ENCODE measurements around the gene USP5. TPM values are rescaled to one million over a fixed set of nuclear protein-coding genes. Genes with fewer than 3 reads are reported as not detected.
"Not testable (repeated sequence)": the region's sequence is repeated elsewhere in the genome, so short reads cannot be mapped to it uniquely, and the experiment has no call there.

USP5 gene
- polyA plus RNA-seq, 1 donor (not counting 4 experiments of a cell fraction or from before 2014, with no cell fraction given) = 58.3 TPM

- FAIRE-seq = no peak
- Histone ChIP-seq H3K4me2 (ENCODE audit: control insufficient read depth, extremely low read depth, insufficient read depth, low read depth, low read length) (no peak overlapping the region), H3K4me1 (ENCODE audit: control insufficient read depth, extremely low read depth, insufficient read depth, low read length) (peaks cover 14% of the 10 kb centered on the region), H3K4me3 (ENCODE audit: control insufficient read depth in 2 of 3, extremely low read depth in 1 of 3, insufficient read depth in 2 of 3, low read depth in 1 of 3, low read length in 3 of 3) (no peak overlapping the region), H3K36me3 (ENCODE audit: control insufficient read depth in 2 of 2, extremely low read depth in 1 of 2, insufficient read depth in 2 of 2, low read length in 2 of 2) (peaks cover 42% of the 10 kb centered on the region in 2 experiments), H3K9me1 (ENCODE audit: control insufficient read depth, extremely low read depth, insufficient read depth, low read length) (no peaks in the 10 kb centered on the region), H3K9me3 (ENCODE audit: control insufficient read depth, low read depth, low read length) (no peaks in the 10 kb centered on the region), H3K9ac (ENCODE audit: control insufficient read depth, extremely low read depth, insufficient read depth, low read length) (no peak overlapping the region), H3K79me2 (ENCODE audit: control insufficient read depth, insufficient read depth, low read length) (peaks cover 14% of the 10 kb centered on the region), H4K20me1 (ENCODE audit: control insufficient read depth, extremely low read depth, insufficient read depth, low read length) (peaks cover 5% of the 10 kb centered on the region), H3K27ac (ENCODE audit: control insufficient read depth, insufficient read depth, low read length) (no peak overlapping the region), H2AFZ (ENCODE audit: control insufficient read depth, low read length) (no peak overlapping the region), H3K27me3 (ENCODE audit: control insufficient read depth, extremely low read depth, insufficient read depth, low read length) (no peaks in the 10 kb centered on the region)
- dilution Hi-C loops (cut with MboI; ENCODE audit: extremely low pct_ligation_motif_present, low sequenced_read_pairs) = no loop called here
- DNase-seq (ENCODE audit: low read depth, low spot score) = no peak
- TF ChIP-seq EZH2 (IDR thresholded peaks at IDR 0.05; ENCODE audit: low read length) (no peak), CTCF (optimal IDR thresholded peaks at IDR 0.05 in 1 of 3, IDR thresholded peaks at IDR 0.05 in 1 of 3, conservative IDR thresholded peaks at IDR 0.05 in 1 of 3; ENCODE audit: extremely low read depth in 1 of 3, insufficient read depth in 2 of 3, low read length in 3 of 3) (no peak)
Measured at GRCh38 chr12:6863586-6864321, 11.8 kb downstream of the USP5 start.

GRCh38 chr12:6865307-6865706 is 13.4 kb downstream of the USP5 start:
- H3K9ac ChIP-seq (ENCODE audit: control insufficient read depth, extremely low read depth, insufficient read depth, low read length); dilution Hi-C loops (cut with MboI; ENCODE audit: extremely low pct_ligation_motif_present, low sequenced_read_pairs); DNase-seq (ENCODE audit: low read depth, low spot score); H3K9me1 ChIP-seq (ENCODE audit: control insufficient read depth, extremely low read depth, insufficient read depth, low read length); H3K27me3 ChIP-seq (ENCODE audit: control insufficient read depth, extremely low read depth, insufficient read depth, low read length); H3K27ac ChIP-seq (ENCODE audit: control insufficient read depth, insufficient read depth, low read length); H2AFZ ChIP-seq (ENCODE audit: control insufficient read depth, low read length); FAIRE-seq; H3K4me3 ChIP-seq (ENCODE audit: control insufficient read depth in 2 of 3, extremely low read depth in 1 of 3, insufficient read depth in 2 of 3, low read depth in 1 of 3, low read length in 3 of 3); H3K4me2 ChIP-seq (ENCODE audit: control insufficient read depth, extremely low read depth, insufficient read depth, low read depth, low read length); H3K9me3 ChIP-seq (ENCODE audit: control insufficient read depth, low read depth, low read length): not testable (repeated sequence)
- peaks cover 44 to 47% of the 10 kb centered on the region in 2 experiments for H3K36me3 ChIP-seq (ENCODE audit: control insufficient read depth in 2 of 2, extremely low read depth in 1 of 2, insufficient read depth in 2 of 2, low read length in 2 of 2)
- H3K4me1 ChIP-seq (ENCODE audit: control insufficient read depth, extremely low read depth, insufficient read depth, low read length) = peaks cover 25% of the 10 kb centered on the region
- peaks cover 20% of the 10 kb centered on the region for H4K20me1 ChIP-seq (ENCODE audit: control insufficient read depth, extremely low read depth, insufficient read depth, low read length)
- peaks cover 29% of the 10 kb centered on the region for H3K79me2 ChIP-seq (ENCODE audit: control insufficient read depth, insufficient read depth, low read length)
